Peyer's patch (tissue), 4 donors: ENCODE results near the gene TAAR5.
"Not testable (repeated sequence)": the region's sequence is repeated elsewhere in the genome, so short reads cannot be mapped to it uniquely, and the experiment has no call there.

Experiments
- CTCF ChIP-seq, 6 experiments: fragments of 450-650 bp in 4 of 6; fragments of 200-600 bp in 2 of 6; sonication (generic) in 1 of 6; IDR thresholded peaks; one replicate each; pipeline ENCODE4 v1.5.1; 2017 to 2019; ENCODE audit warnings: antibody characterized with exemption in 6 of 6, mild to moderate bottlenecking in 3 of 6, moderate library complexity in 1 of 6
- POLR2A ChIP-seq, 2 donors: fragments of 450-650 bp; IDR thresholded peaks; one replicate each; pipeline ENCODE4 v1.5.1; 2017; ENCODE audit warnings: antibody characterized with exemption in 2 of 2, mild to moderate bottlenecking in 2 of 2, moderate library complexity in 2 of 2

GRCh38 chr6:132637135-132637534 is 47.6 kb upstream of the TAAR5 start:
- not testable (repeated sequence) for TF ChIP-seq CTCF, POLR2A (IDR thresholded peaks at IDR 0.05)
